ENCODE measurements around the gene CDHR5. TPM values are rescaled to one million over a fixed set of nuclear protein-coding genes. Genes with fewer than 3 reads are reported as not detected.
A peak's percentile ranks its signal among the peaks of the same experiment; 100 is the strongest.

The CDHR5 gene
- total and polyA plus RNA-seq, 9 of the 15 experiments (the other 6 are each of a cell fraction or from before 2014, with no cell fraction given) = 0.16 TPM; not detected in 8

- no peak for TF ChIP-seq ZNF318 (IDR thresholded peaks at IDR 0.05; ENCODE audit: borderline replicate concordance in 1 of 2, low read depth in 1 of 2)
- 0 out of 2 replicates have a peak, but pooled peaks have one; percentile 38 for TF ChIP-seq MXI1 (IDR thresholded peaks at IDR 0.05; ENCODE audit: low read depth, low read length)
- TF ChIP-seq ZNF766 (CRISPR knock-in tag; conservative IDR thresholded peaks at IDR 0.05) = peak; percentile 60; the same call in 1 of the 2 replicates
- peak; percentile 86 for TF ChIP-seq ASH1L (IDR thresholded peaks at IDR 0.05; ENCODE audit: borderline replicate concordance, low read depth, partially characterized antibody)
- peak; percentile 84; the same call in 1 of the 2 replicates for TF ChIP-seq POLR2AphosphoS5 (IDR thresholded peaks at IDR 0.05; ENCODE audit: control insufficient read depth, insufficient read depth, low read depth, low read length)
- TF ChIP-seq MTA3 (IDR thresholded peaks at IDR 0.05; ENCODE audit: borderline replicate concordance) = peak; percentile 91; the same call in 1 of the 2 replicates
- no peak for TF ChIP-seq U2AF1 (optimal IDR thresholded peaks at IDR 0.05; ENCODE audit: low read depth, low read length)
- TF ChIP-seq, protein P1, sequence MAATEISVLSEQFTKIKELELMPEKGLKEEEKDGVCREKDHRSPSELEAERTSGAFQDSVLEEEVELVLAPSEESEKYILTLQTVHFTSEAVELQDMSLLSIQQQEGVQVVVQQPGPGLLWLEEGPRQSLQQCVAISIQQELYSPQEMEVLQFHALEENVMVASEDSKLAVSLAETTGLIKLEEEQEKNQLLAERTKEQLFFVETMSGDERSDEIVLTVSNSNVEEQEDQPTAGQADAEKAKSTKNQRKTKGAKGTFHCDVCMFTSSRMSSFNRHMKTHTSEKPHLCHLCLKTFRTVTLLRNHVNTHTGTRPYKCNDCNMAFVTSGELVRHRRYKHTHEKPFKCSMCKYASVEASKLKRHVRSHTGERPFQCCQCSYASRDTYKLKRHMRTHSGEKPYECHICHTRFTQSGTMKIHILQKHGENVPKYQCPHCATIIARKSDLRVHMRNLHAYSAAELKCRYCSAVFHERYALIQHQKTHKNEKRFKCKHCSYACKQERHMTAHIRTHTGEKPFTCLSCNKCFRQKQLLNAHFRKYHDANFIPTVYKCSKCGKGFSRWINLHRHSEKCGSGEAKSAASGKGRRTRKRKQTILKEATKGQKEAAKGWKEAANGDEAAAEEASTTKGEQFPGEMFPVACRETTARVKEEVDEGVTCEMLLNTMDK (IDR thresholded peaks at IDR 0.05; ENCODE audit: borderline replicate concordance, insufficient read depth, low read depth, low read length, poor library complexity, severe bottlenecking) = peak; percentile 16
- no peak for TF ChIP-seq MEIS2 (IDR thresholded peaks at IDR 0.05; ENCODE audit: partially characterized antibody)
- peak; percentile 99 for TF ChIP-seq TAF7 (tag; IDR thresholded peaks at IDR 0.05)
- no peak for TF ChIP-seq ZNF695 (CRISPR knock-in tag; IDR thresholded peaks at IDR 0.05)
- TF ChIP-seq ZNF778 (CRISPR knock-in tag; IDR thresholded peaks at IDR 0.05) = no peak
- peak; percentile 60; the same call in 1 of the 2 replicates for TF ChIP-seq THRB (CRISPR knock-in tag; conservative IDR thresholded peaks at IDR 0.05)
- TF ChIP-seq ZFX (CRISPR knock-in tag; IDR thresholded peaks at IDR 0.05) = peak; percentile 73
Observed at GRCh38 chr11:575996-576768, 48.6 kb downstream of the CDHR5 start, which contains the start of gene PHRF1 (continued).
